Measurements from ENCODE around the gene TRIM42.

- TF ChIP-seq POLR2AphosphoS5 (IDR thresholded peaks at IDR 0.05; ENCODE audit: low read depth, low read length) (no peak), TAF1 (IDR thresholded peaks at IDR 0.05; ENCODE audit: borderline replicate concordance, insufficient read depth, low read length) (no peak), SIN3A (IDR thresholded peaks at IDR 0.05; ENCODE audit: borderline replicate concordance, insufficient read depth, low read length) (no peak)
Observed at GRCh38 chr3:140748903-140749302, 71.0 kb downstream of the TRIM42 start.

Data from PFSK-1 (cell line).